GM12878 (cell line): ENCODE results near the gene DQX1. TPM values are rescaled to one million over a fixed set of nuclear protein-coding genes. Genes with fewer than 3 reads are reported as not detected.

Experiments used
- CBX5 ChIP-seq: sonication (generic); IDR thresholded peaks from 2 replicates; pipeline ENCODE4 v1.6.1; 2016; ENCODE audit warnings: low read depth, moderate library complexity, mild to moderate bottlenecking, inconsistent platforms
- CHD4 ChIP-seq: fragments of 200-600 bp; sonication (generic); IDR thresholded peaks from 2 replicates; pipeline ENCODE4 v1.6.1; 2016; ENCODE audit warnings: mild to moderate bottlenecking
- ELK1 ChIP-seq: IDR thresholded peaks from 2 replicates; pipeline ENCODE4 v1.6.1; 2012; ENCODE audit warnings: low read depth, low read length, improper control_type of control experiment
- FOS ChIP-seq: IDR thresholded peaks from 3 replicates; pipeline ENCODE4 v1.6.1; 2011; ENCODE audit warnings: borderline replicate concordance; ENCODE audit not compliant: insufficient read length; ENCODE audit errors: extremely low read depth
- KAT2A ChIP-seq: conservative IDR thresholded peaks from 2 replicates; pipeline ENCODE4 v1.6.1; 2011; ENCODE audit warnings: low read depth, low read length; ENCODE audit not compliant: control insufficient read depth
- NFYA ChIP-seq: IDR thresholded peaks from 2 replicates; pipeline ENCODE4 v1.6.1; 2011; ENCODE audit warnings: low read depth, mild to moderate bottlenecking, low read length, improper control_type of control experiment, borderline replicate concordance
- RB1 ChIP-seq: fragments of 450-650 bp; formaldehyde crosslinking; IDR thresholded peaks from 2 replicates; pipeline ENCODE4 v1.6.1; 2017; ENCODE audit warnings: mild to moderate bottlenecking, borderline replicate concordance
- RBBP5 ChIP-seq: fragments of 200-600 bp; sonication (generic); conservative IDR thresholded peaks from 2 replicates; pipeline ENCODE4 v1.6.1; 2016
- SMAD1 ChIP-seq: fragments of 450-650 bp; IDR thresholded peaks from 2 replicates; pipeline ENCODE4 v1.6.1; 2018; ENCODE audit warnings: mild to moderate bottlenecking, low read depth; ENCODE audit not compliant: partially characterized antibody
- USF1 ChIP-seq: IDR thresholded peaks from 2 replicates; pipeline ENCODE4 v1.6.1; 2011; ENCODE audit warnings: borderline replicate concordance, low read depth, mild to moderate bottlenecking, moderate library complexity, mixed read lengths, low read length; ENCODE audit not compliant: insufficient read depth; ENCODE audit errors: extremely low read length
- ZNF207 ChIP-seq: fragments of 450-650 bp; IDR thresholded peaks from 2 replicates; pipeline ENCODE4 v1.6.1; 2014; ENCODE audit warnings: antibody characterized with exemption, mild to moderate bottlenecking, borderline replicate concordance
- polyA plus RNA-seq, 11 experiments: library from polyadenylated mRNA; depleted of rRNA in 4 of 11; unstranded in 6 of 11; stranded (reverse) in 5 of 11; fragments of >200 nt; fragmentation: Nextera tagmentation in 4 of 11; fragmentation: Illumina TruSeq in 1 of 11; extraction: Ambion mirVana in 4 of 11; extraction: Trizol in 1 of 11; gene quantifications; 1 replicate in 1 of 11; 2 replicates in 10 of 11; pipeline versions ENCODE4 v1.2.1 to v1.2.3, GENCODE V29; 2011 to 2016; ENCODE audit warnings: inconsistent platforms in 2 of 11, missing spikeins in 2 of 11, low read depth in 1 of 11
- total RNA-seq, 4 experiments: library from RNA; depleted of rRNA in 3 of 4; stranded (reverse); fragments of >200 nt in 3 of 4; fragmentation: Illumina TruSeq in 1 of 4; extraction: Trizol in 1 of 4; gene quantifications; 2 replicates each; pipeline versions ENCODE4 v1.2.1 to v1.2.3, GENCODE V29; 2013 to 2021

DQX1 gene
- total and polyA plus RNA-seq, 10 of the 15 experiments (the other 5 are each of a cell fraction or from before 2014, with no cell fraction given), result 0.34 to 2.1 (median 0.86) TPM

GRCh38 chr2:74507145-74507925 is 18.7 kb downstream of the DQX1 start, which contains the start of gene PCGF1 (continued):
- TF ChIP-seq ELK1 (peak; percentile 90), FOS (no peak), ZNF207 (peak; percentile 38; the same call in 1 of the 2 replicates), USF1 (peak; percentile 79), RB1 (peak; percentile 81; the same call in 1 of the 2 replicates), CHD4 (no peak), NFYA (no peak), KAT2A (no peak), CBX5 (no peak), RBBP5 (no peak), SMAD1 (peak; percentile 27)
- TF ChIP-seq, all 136 proteins: peak for 62
